A549 (cell line): ENCODE measurements around the gene MYO19. TPM values are rescaled to one million over a fixed set of nuclear protein-coding genes. Genes with fewer than 3 reads are reported as not detected.

Experiments used
- ATAC-seq, 2 experiments: fragments of 200-7000 bp in 1 of 2; fragments of >200 bp in 1 of 2; cut with Nextera tagmentation in 1 of 2; cut with Tn5 transposase in 1 of 2; 3 replicates each; pipeline versions ENCODE4 v1.8.0 to v1.9.1; 2018 to 2020; ENCODE audit warnings: mild to moderate bottlenecking in 1 of 2, moderate library complexity in 1 of 2
- CTCF ChIA-PET: fragments of 300-600 bp; sonication (Branson Sonifier 250); formaldehyde crosslinking; extraction: SDS; loops from one replicate; lab custom pipeline; 2021; ENCODE audit warnings: antibody characterized with exemption, inconsistent platforms; lab: Yijun Ruan, JAX
- POLR2A ChIA-PET: fragments of 350-600 bp; formaldehyde crosslinking; extraction: SDS; loops from one replicate; lab custom pipeline; 2021; ENCODE audit warnings: antibody characterized with exemption, inconsistent platforms; lab: Yijun Ruan, JAX
- DNase-seq, 2 experiments: peaks; one replicate each; pipeline versions ENCODE4 v3.0.0 to v3.0.0-alpha.2; 2011 to 2016; ENCODE audit warnings: low read depth in 1 of 2, low spot score in 1 of 2
- FAIRE-seq: peaks from 2 replicates; lab custom pipeline; 2011; peaks lifted over from hg19 to GRCh38; lab: Jason Lieb, UNC
- H3K27ac ChIP-seq, 2 experiments: fragments of >200 bp; sonication (Bioruptor Twin); formaldehyde crosslinking; 3 replicates each; pipeline ENCODE4 v1.5.1; 2016 to 2017
- H3K4me1 ChIP-seq: fragments of >200 bp; sonication (Bioruptor Twin); formaldehyde crosslinking; 3 replicates; pipeline ENCODE4 v1.6.1; 2016
- H3K4me2 ChIP-seq: fragments of >200 bp; sonication (Bioruptor Twin); formaldehyde crosslinking; 3 replicates; pipeline ENCODE4 v1.6.1; 2016
- H3K4me3 ChIP-seq: fragments of >200 bp; sonication (Bioruptor Twin); formaldehyde crosslinking; 3 replicates; pipeline ENCODE4 v1.5.1; 2016
- H3K9me3 ChIP-seq: fragments of >200 bp; sonication (Bioruptor Twin); formaldehyde crosslinking; 3 replicates; pipeline ENCODE4 v1.6.1; 2016
- CBX2 ChIP-seq: fragments of 200-600 bp; sonication (generic); IDR thresholded peaks from 2 replicates; pipeline ENCODE4 v1.6.1; 2016; ENCODE audit warnings: low read depth, mild to moderate bottlenecking, borderline replicate concordance
- CBX8 ChIP-seq: fragments of 200-600 bp; sonication (generic); IDR thresholded peaks from 2 replicates; pipeline ENCODE4 v1.6.1; 2016
- EP300 ChIP-seq, 2 experiments: fragments of >200 bp; sonication (Bioruptor Twin); formaldehyde crosslinking; IDR thresholded peaks; 2 replicates in 1 of 2; 3 replicates in 1 of 2; pipeline ENCODE4 v1.6.1; 2016 to 2017
- HEYL ChIP-seq: fragments of 250-450 bp; sonication (Bioruptor Pico); IDR thresholded peaks from 2 replicates; pipeline ENCODE4 v1.8.0; 2021; ENCODE audit warnings: mild to moderate bottlenecking, moderate library complexity
- HOXA7 ChIP-seq: fragments of 250-450 bp; sonication (Bioruptor Pico); IDR thresholded peaks from 2 replicates; pipeline ENCODE4 v1.5.0; 2020; ENCODE audit warnings: mild to moderate bottlenecking, moderate library complexity
- HOXB13 ChIP-seq: fragments of 250-450 bp; sonication (Bioruptor Pico); IDR thresholded peaks from 2 replicates; pipeline ENCODE4 v1.5.0; 2020; ENCODE audit warnings: low read depth, mild to moderate bottlenecking, moderate library complexity
- JUN ChIP-seq, 2 experiments: fragments of >200 bp; sonication (Bioruptor Twin); formaldehyde crosslinking; IDR thresholded peaks; 2 replicates in 1 of 2; 3 replicates in 1 of 2; pipeline ENCODE4 v1.6.1; 2016 to 2017
- JUNB ChIP-seq: fragments of >200 bp; sonication (Bioruptor Twin); formaldehyde crosslinking; IDR thresholded peaks from 2 replicates; pipeline ENCODE4 v1.6.1; 2016
- KDM5A ChIP-seq: fragments of 200-600 bp; sonication (generic); IDR thresholded peaks from 2 replicates; pipeline ENCODE4 v1.6.1; 2016; ENCODE audit warnings: antibody characterized with exemption, mild to moderate bottlenecking
- MAFK ChIP-seq: fragments of 450-650 bp; IDR thresholded peaks from 2 replicates; pipeline ENCODE4 v1.6.1; 2014; ENCODE audit not compliant: partially characterized antibody
- MAZ ChIP-seq: fragments of 150-350 bp; IDR thresholded peaks from 2 replicates; pipeline ENCODE4 v1.6.1; 2014; ENCODE audit warnings: antibody characterized with exemption, low read depth, low read length, borderline replicate concordance
- POLR2A ChIP-seq: IDR thresholded peaks from 2 replicates; pipeline ENCODE4 v1.6.1; 2012; ENCODE audit warnings: mild to moderate bottlenecking, low read length
- POLR2AphosphoS2 ChIP-seq: conservative IDR thresholded peaks from 2 replicates; pipeline ENCODE4 v1.6.1; 2012; ENCODE audit warnings: low read length, improper control_type of control experiment, inconsistent platforms
- RAD21 ChIP-seq, 2 experiments: fragments of >200 bp in 1 of 2; sonication (Bioruptor Twin) in 1 of 2; formaldehyde crosslinking in 1 of 2; IDR thresholded peaks in 1 of 2; conservative IDR thresholded peaks in 1 of 2; 2 replicates in 1 of 2; 3 replicates in 1 of 2; pipeline ENCODE4 v1.6.1; 2012 to 2018; ENCODE audit warnings: inconsistent platforms in 1 of 2
- RCOR1 ChIP-seq: fragments of 150-350 bp; IDR thresholded peaks from 2 replicates; pipeline ENCODE4 v1.6.1; 2014; ENCODE audit warnings: antibody characterized with exemption, low read length, low read depth
- RNF2 ChIP-seq: fragments of 200-600 bp; sonication (generic); IDR thresholded peaks from 2 replicates; pipeline ENCODE4 v1.6.1; 2016; ENCODE audit warnings: low read depth, mild to moderate bottlenecking, antibody characterized with exemption, moderate library complexity, borderline replicate concordance
- SMC3 ChIP-seq: fragments of >200 bp; sonication (Bioruptor Twin); formaldehyde crosslinking; IDR thresholded peaks from 3 replicates; pipeline ENCODE4 v1.6.1; 2018; ENCODE audit warnings: inconsistent platforms
- ZC3H11A ChIP-seq: fragments of 450-650 bp; IDR thresholded peaks from 2 replicates; pipeline ENCODE4 v1.6.1; 2014; ENCODE audit warnings: antibody characterized with exemption, mild to moderate bottlenecking
- ZFP36 ChIP-seq: fragments of 450-650 bp; IDR thresholded peaks from 2 replicates; pipeline ENCODE4 v1.6.1; 2014; ENCODE audit warnings: borderline replicate concordance; ENCODE audit not compliant: partially characterized antibody
- ZNF302 ChIP-seq: fragments of 250-450 bp; sonication (Bioruptor Pico); IDR thresholded peaks from 2 replicates; pipeline ENCODE4 v1.9.0; 2021; ENCODE audit warnings: inconsistent platforms, mild to moderate bottlenecking, moderate library complexity
- WGBS: methylation state at CpG from one replicate; pipeline ENCODE4 v1.1.6; 2017; ENCODE audit errors: missing lambda C conversion rate; 5-methylcytosine and 5-hydroxymethylcytosine counted together
- polyA plus RNA-seq, 4 experiments: library from polyadenylated mRNA; depleted of rRNA in 3 of 4; stranded (reverse); fragments of >200 nt; fragmentation: RNase III in 1 of 4; extraction: RNeasy Plus Mini Kit Qiagen cat#74134 plus additional on column Dnase treatment in 1 of 4; gene quantifications; 2 replicates in 3 of 4; 3 replicates in 1 of 4; pipeline ENCODE4 v1.2.3, GENCODE V29; 2011 to 2017
- TF ChIP-seq, protein P1 (sequence below): IDR thresholded peaks from 2 replicates; pipeline ENCODE4 v1.6.1; 2012
- TF ChIP-seq, protein P2 (sequence below): fragments of >200 bp; sonication (Bioruptor Twin); formaldehyde crosslinking; IDR thresholded peaks from 2 replicates; pipeline ENCODE4 v1.6.1; 2016
- TF ChIP-seq, protein P3 (sequence below): fragments of 450-650 bp; IDR thresholded peaks from 2 replicates; pipeline ENCODE4 v1.6.1; 2014; ENCODE audit warnings: antibody characterized with exemption
- TF ChIP-seq, protein P4 (sequence below): IDR thresholded peaks from 2 replicates; pipeline ENCODE4 v1.6.1; 2012
- TF ChIP-seq, protein P5 (sequence below): fragments of >200 bp; sonication (Bioruptor Twin); formaldehyde crosslinking; IDR thresholded peaks from 3 replicates; pipeline ENCODE4 v1.6.1; 2016

The MYO19 gene
- polyA plus RNA-seq, 2 of the 4 experiments (the other 2 are of a cell fraction), result 91.7 to 99.0 TPM

DNA sequence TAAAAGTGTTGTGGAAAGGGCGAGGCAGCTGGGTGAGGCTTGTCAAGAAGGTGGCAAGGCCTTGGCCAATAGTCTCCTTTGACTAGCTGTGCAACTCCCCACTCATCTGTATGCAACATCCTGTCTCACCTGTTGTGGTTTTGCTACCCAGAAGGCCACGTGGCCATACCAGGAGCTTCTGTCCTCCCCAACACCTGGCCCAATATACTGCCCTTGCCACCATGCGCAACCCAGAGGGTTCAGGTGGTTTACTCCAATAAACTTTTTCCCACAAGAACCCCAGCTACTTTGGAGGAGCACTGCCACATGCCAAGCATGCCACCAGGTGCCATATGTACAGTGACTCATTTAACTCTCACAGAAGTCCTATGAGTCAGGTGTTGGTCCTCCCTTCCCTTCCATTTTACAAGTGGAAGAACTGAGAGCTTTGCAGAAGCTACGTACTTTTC is 10.2 kb downstream of the MYO19 start (continued):
- TF ChIP-seq CBX2, result no peak
- no peak for TF ChIP-seq RAD21 (conservative IDR thresholded peaks at IDR 0.05 in 1 of 2, IDR thresholded peaks at IDR 0.05 in 1 of 2)
- TF ChIP-seq EP300 (IDR thresholded peaks at IDR 0.05), result no peak
- no peak for TF ChIP-seq JUN (IDR thresholded peaks at IDR 0.05)
- TF ChIP-seq POLR2AphosphoS2, result no peak
- no peak for TF ChIP-seq JUNB
- no peak for TF ChIP-seq KDM5A
- TF ChIP-seq, protein P1, sequence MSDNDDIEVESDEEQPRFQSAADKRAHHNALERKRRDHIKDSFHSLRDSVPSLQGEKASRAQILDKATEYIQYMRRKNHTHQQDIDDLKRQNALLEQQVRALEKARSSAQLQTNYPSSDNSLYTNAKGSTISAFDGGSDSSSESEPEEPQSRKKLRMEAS, result no peak
- TF ChIP-seq, protein P2, sequence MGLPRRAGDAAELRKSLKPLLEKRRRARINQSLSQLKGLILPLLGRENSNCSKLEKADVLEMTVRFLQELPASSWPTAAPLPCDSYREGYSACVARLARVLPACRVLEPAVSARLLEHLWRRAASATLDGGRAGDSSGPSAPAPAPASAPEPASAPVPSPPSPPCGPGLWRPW, result no peak
- TF ChIP-seq ZFP36, result no peak
- TF ChIP-seq, all 56 proteins: peak for 0

DNA sequence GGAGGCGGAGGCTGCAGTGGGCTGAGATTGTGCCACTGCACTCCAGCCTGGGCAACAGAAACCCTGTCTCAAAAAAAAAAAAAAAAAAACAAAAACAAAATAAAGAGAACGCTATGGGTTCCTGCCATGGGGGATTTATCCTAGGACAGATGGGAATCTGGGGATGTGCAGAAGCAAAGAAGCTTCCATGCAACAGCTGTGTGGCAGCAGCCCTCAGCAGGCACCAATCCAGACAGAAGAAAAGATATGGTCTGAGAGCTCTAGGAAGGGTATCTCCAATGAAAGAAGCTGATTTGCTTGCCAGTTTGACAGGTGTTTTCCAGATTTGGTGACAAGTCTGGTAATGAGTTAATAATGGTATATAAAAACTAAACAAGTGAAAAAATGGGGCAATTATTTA is 11.6 kb downstream of the MYO19 start:
- Histone ChIP-seq H3K9me3 (no peaks in the 10 kb centered on the region), H3K4me2 (no peak overlapping the region)
- CTCF ChIA-PET, result interaction anchor here (1.5 to 1.7 kb wide), 2 partner anchors 11 to 15 kb away, joined by 3 to 5 read pairs; partner anchors contain the start of gene MYO19
- TF ChIP-seq SMC3, result no peak
- TF ChIP-seq HOXB13 (CRISPR knock-in tag), result no peak
- TF ChIP-seq POLR2A, result no peak
- no peak for TF ChIP-seq RNF2
- TF ChIP-seq, all 56 proteins: peak for 0
- H3K27ac ChIP-seq, result no peak overlapping the region
- no peaks in the 10 kb centered on the region for H3K4me1 ChIP-seq
- no peak overlapping the region for H3K4me3 ChIP-seq
- FAIRE-seq (no peak), ATAC-seq (no peak), DNase-seq (no peak)
- POLR2A ChIA-PET, result no interaction called here
- WGBS, result 90% methylated on average over 2 of the region's 2 CpGs

DNA sequence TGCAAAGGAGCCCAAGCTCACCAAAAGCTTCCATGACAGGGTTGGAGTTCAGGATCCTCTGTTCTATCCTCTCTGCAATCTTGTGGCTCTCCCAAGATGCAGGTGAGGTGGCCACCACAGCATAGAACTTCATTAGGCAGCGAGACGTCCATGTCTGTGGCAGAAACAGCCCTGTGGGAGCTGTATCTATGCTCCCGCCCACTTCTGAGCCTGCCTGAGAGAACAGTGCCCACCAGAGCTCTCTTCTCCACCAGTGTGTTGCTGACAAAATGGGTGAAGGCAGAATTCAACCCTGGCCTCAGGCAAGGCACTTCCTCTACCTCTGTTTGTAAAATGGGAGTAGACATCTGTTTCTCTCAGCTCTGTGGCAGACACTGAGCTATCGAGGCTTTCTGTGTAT is 18.8 kb downstream of the MYO19 start:
- no peak for ATAC-seq

More for the DNA sequence above, 18.8 kb downstream of the MYO19 start:
- Histone ChIP-seq H3K4me3 (no peak overlapping the region), H3K27ac (no peak overlapping the region), H3K4me2 (no peak overlapping the region), H3K4me1 (no peaks in the 10 kb centered on the region), H3K9me3 (no peaks in the 10 kb centered on the region)
- CTCF ChIA-PET, result interaction anchor here (0.7 to 4.2 kb wide), 7 partner anchors 9 to 532 kb away, joined by 3 to 16 read pairs (median 5); partner anchors contain the start of genes MYO19 and PIGW
- TF ChIP-seq, protein P3, sequence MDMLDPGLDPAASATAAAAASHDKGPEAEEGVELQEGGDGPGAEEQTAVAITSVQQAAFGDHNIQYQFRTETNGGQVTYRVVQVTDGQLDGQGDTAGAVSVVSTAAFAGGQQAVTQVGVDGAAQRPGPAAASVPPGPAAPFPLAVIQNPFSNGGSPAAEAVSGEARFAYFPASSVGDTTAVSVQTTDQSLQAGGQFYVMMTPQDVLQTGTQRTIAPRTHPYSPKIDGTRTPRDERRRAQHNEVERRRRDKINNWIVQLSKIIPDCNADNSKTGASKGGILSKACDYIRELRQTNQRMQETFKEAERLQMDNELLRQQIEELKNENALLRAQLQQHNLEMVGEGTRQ, result no peak
- TF ChIP-seq ZFP36, result no peak
- TF ChIP-seq, protein P4, sequence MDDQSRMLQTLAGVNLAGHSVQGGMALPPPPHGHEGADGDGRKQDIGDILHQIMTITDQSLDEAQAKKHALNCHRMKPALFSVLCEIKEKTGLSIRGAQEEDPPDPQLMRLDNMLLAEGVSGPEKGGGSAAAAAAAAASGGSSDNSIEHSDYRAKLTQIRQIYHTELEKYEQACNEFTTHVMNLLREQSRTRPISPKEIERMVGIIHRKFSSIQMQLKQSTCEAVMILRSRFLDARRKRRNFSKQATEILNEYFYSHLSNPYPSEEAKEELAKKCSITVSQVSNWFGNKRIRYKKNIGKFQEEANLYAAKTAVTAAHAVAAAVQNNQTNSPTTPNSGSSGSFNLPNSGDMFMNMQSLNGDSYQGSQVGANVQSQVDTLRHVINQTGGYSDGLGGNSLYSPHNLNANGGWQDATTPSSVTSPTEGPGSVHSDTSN, result no peak
- no peak for TF ChIP-seq JUNB
- TF ChIP-seq MAZ, result no peak
- TF ChIP-seq RAD21 (conservative IDR thresholded peaks at IDR 0.05 in 1 of 2, IDR thresholded peaks at IDR 0.05 in 1 of 2), result no peak
- TF ChIP-seq HEYL, result no peak
- no peak for TF ChIP-seq POLR2A
- no peak for TF ChIP-seq RCOR1
- no peak for TF ChIP-seq HOXA7 (CRISPR knock-in tag)
- no peak for TF ChIP-seq CBX2
- no peak for TF ChIP-seq MAFK
- no peak for TF ChIP-seq ZC3H11A
- no peak for TF ChIP-seq CBX8
- TF ChIP-seq ZNF302, result no peak
- TF ChIP-seq, protein P5, sequence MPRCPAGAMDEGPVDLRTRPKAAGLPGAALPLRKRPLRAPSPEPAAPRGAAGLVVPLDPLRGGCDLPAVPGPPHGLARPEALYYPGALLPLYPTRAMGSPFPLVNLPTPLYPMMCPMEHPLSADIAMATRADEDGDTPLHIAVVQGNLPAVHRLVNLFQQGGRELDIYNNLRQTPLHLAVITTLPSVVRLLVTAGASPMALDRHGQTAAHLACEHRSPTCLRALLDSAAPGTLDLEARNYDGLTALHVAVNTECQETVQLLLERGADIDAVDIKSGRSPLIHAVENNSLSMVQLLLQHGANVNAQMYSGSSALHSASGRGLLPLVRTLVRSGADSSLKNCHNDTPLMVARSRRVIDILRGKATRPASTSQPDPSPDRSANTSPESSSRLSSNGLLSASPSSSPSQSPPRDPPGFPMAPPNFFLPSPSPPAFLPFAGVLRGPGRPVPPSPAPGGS, result no peak
- no peak for FAIRE-seq
- POLR2A ChIA-PET, result no interaction called here
- no peak for DNase-seq
- WGBS, result 94% methylated on average over 4 of the region's 4 CpGs
